AG04450 (cell line): Measurements from ENCODE around the gene KCNH1. TPM values are rescaled to one million over a fixed set of nuclear protein-coding genes. Genes with fewer than 3 reads are reported as not detected.
A peak's percentile ranks its signal among the peaks of the same experiment; 100 is the strongest.

Experiments used
- CTCF ChIA-PET: fragments of 300-600, 350-600 bp; formaldehyde crosslinking; extraction: SDS; loops from one replicate; lab custom pipeline; 2022; ENCODE audit warnings: antibody characterized with exemption, inconsistent platforms; lab: Charles Lee
- POLR2A ChIA-PET: fragments of 350-600 bp; formaldehyde crosslinking; extraction: SDS; loops from one replicate; lab custom pipeline; 2021; ENCODE audit warnings: antibody characterized with exemption, inconsistent platforms; lab: Yijun Ruan, JAX
- DNase-seq: peaks from one replicate; pipeline ENCODE4 v3.0.0-alpha.2; 2011; ENCODE audit warnings: low read depth, low spot score
- H3K27ac ChIP-seq: one replicate; pipeline ENCODE4 v1.5.1; 2012; ENCODE audit warnings: low read depth, low read length, control low read depth
- H3K27me3 ChIP-seq: one replicate; pipeline ENCODE4 v1.6.0; 2012; ENCODE audit warnings: low read length; ENCODE audit not compliant: control insufficient read depth, insufficient read depth
- H3K4me3 ChIP-seq: 2 replicates; pipeline ENCODE4 v1.5.1; 2011; ENCODE audit warnings: mild to moderate bottlenecking, low read depth, low read length, control low read depth
- H3K9me3 ChIP-seq: 2 replicates; pipeline ENCODE4 v1.5.1; 2012; ENCODE audit warnings: low read length; ENCODE audit not compliant: control insufficient read depth, insufficient read depth
- CTCF ChIP-seq: IDR thresholded peaks from 2 replicates; pipeline ENCODE4 v1.5.1; 2011; ENCODE audit warnings: low read depth, low read length, control low read depth, inconsistent platforms
- polyA plus RNA-seq: library from polyadenylated mRNA; depleted of rRNA; stranded (reverse); fragments of >200 nt; gene quantifications from 2 replicates; pipeline ENCODE4 v1.2.3, GENCODE V29; 2011

Gene KCNH1
- polyA plus RNA-seq, 1 experiment = 0.31 TPM

GRCh38 chr1:210898473-210898872 lies 235.5 kb downstream of the KCNH1 start:
- ChIA-PET POLR2A (no interaction called here), CTCF (no interaction called here)
- no peak for DNase-seq
- Histone ChIP-seq H3K9me3 (no peaks in the 10 kb centered on the region), H3K4me3 (no peak overlapping the region), H3K27ac (no peak overlapping the region), H3K27me3 (no peaks in the 10 kb centered on the region)
- no peak for TF ChIP-seq CTCF

DNA sequence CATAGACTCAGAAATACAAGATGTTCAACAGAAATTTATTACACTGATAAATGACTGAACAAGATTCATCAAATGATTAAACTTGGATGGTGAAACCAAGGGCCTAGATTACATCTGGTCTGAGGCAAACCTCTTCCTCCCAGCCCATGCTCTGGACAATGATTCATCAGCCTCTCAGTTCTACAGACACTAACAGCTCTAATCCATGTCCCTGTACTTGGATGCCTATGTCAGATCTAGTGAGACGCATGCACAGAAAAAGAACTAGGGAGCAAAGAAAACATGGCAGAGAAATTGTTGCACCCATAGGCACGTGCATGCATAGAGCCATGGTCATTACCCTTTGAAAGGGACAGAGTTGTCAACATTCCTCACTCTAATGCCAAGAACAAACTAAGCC lies 250.1 kb downstream of the KCNH1 start:
- POLR2A ChIA-PET = no interaction called here
- Histone ChIP-seq H3K27me3 (no peaks in the 10 kb centered on the region), H3K4me3 (no peak overlapping the region), H3K27ac (no peak overlapping the region), H3K9me3 (no peaks in the 10 kb centered on the region)
- CTCF ChIA-PET = interaction anchor here (1.3 kb wide), 1 partner anchor 251 kb away, joined by 4 read pairs; no protein-coding TSS in a partner anchor
- no peak for DNase-seq
- TF ChIP-seq CTCF = no peak

GRCh38 chr1:210882414-210883221 lies 251.3 kb downstream of the KCNH1 start:
- TF ChIP-seq CTCF = no peak
- no peak for DNase-seq
- no peak overlapping the region for H3K4me3 ChIP-seq
- H3K9me3 ChIP-seq = no peaks in the 10 kb centered on the region
- peak overlapping the region; percentile 11 for H3K27ac ChIP-seq
- CTCF ChIA-PET = no interaction called here
- POLR2A ChIA-PET = no interaction called here
- H3K27me3 ChIP-seq = no peaks in the 10 kb centered on the region

- H3K27me3 ChIP-seq = no peaks in the 10 kb centered on the region
- no peak overlapping the region for H3K27ac ChIP-seq
- POLR2A ChIA-PET = no interaction called here
- CTCF ChIA-PET = no interaction called here
- DNase-seq = no peak
- H3K4me3 ChIP-seq = no peak overlapping the region
- no peaks in the 10 kb centered on the region for H3K9me3 ChIP-seq
- no peak for TF ChIP-seq CTCF
Observed at GRCh38 chr1:210878564-210878963, 255.4 kb downstream of the KCNH1 start.

GRCh38 chr1:210876275-210876674 lies 257.7 kb downstream of the KCNH1 start:
- no peaks in the 10 kb centered on the region for H3K27me3 ChIP-seq
- H3K27ac ChIP-seq = no peak overlapping the region
- no peaks in the 10 kb centered on the region for H3K9me3 ChIP-seq
- CTCF ChIA-PET = no interaction called here
- no peak overlapping the region for H3K4me3 ChIP-seq
- POLR2A ChIA-PET = interaction anchor here (0.7 kb wide), 1 partner anchor 258 kb away, joined by 4 read pairs; no protein-coding TSS in a partner anchor
- DNase-seq = no peak
- TF ChIP-seq CTCF = no peak
